Activated CD8-positive, alpha-beta T cell treated with anti-CD3 and anti-CD28 coated beads for 36 hours (primary cell): ENCODE measurements around the gene UBXN2A. TPM values are rescaled to one million over a fixed set of nuclear protein-coding genes. Genes with fewer than 3 reads are reported as not detected.
A peak's percentile ranks its signal among the peaks of the same experiment; 100 is the strongest.
"Not testable (repeated sequence)": the region's sequence is repeated elsewhere in the genome, so short reads cannot be mapped to it uniquely, and the experiment has no call there.

Experiments used
- ATAC-seq: fragments of 200-7000 bp; cut with Tn5 transposase; one replicate; pipeline ENCODE4 v1.10.0; 2021; ENCODE audit warnings: mild to moderate bottlenecking, moderate library complexity
- CTCF ChIA-PET: fragments of 350-600 bp; sonication (Branson Sonifier 250); formaldehyde crosslinking; loops from one replicate; lab custom pipeline; 2021; ENCODE audit warnings: antibody characterized with exemption; lab: Charles Lee
- POLR2A ChIA-PET: fragments of 350-600 bp; sonication (Branson Sonifier 250); formaldehyde crosslinking; loops from one replicate; lab custom pipeline; 2021; ENCODE audit warnings: antibody characterized with exemption; lab: Charles Lee
- DNase-seq: peaks from one replicate; pipeline ENCODE4 v3.0.0-alpha.2; 2020
- H3K27ac Mint-ChIP-seq: one replicate; pipeline ENCODE4 v1.8.0; 2021; ENCODE audit warnings: mild to moderate bottlenecking, mixed read lengths
- H3K27me3 Mint-ChIP-seq: one replicate; pipeline ENCODE4 v1.8.0; 2021; ENCODE audit warnings: mixed read lengths
- H3K36me3 Mint-ChIP-seq: one replicate; pipeline ENCODE4 v1.8.0; 2021; ENCODE audit warnings: low read depth, mixed read lengths
- H3K4me1 Mint-ChIP-seq: one replicate; pipeline ENCODE4 v1.8.0; 2021; ENCODE audit warnings: low read depth, mixed read lengths
- H3K4me3 Mint-ChIP-seq: one replicate; pipeline ENCODE4 v1.8.0; 2021; ENCODE audit warnings: mild to moderate bottlenecking, moderate library complexity, mixed read lengths
- H3K9me3 Mint-ChIP-seq: one replicate; pipeline ENCODE4 v1.8.0; 2021; ENCODE audit warnings: mixed read lengths
- CTCF ChIP-seq: fragments of 200-600 bp; IDR thresholded peaks from one replicate; pipeline ENCODE4 v1.8.0; 2022; ENCODE audit warnings: antibody characterized with exemption, mild to moderate bottlenecking
- intact Hi-C: fragments of 100-400 bp; cut with micrococcal nuclease; formaldehyde crosslinking; loops from one replicate; pipeline ENCODE4 v1.10.0; 2022
- total RNA-seq, 2 experiments: library from RNA; stranded (reverse); gene quantifications; one replicate each; pipeline ENCODE4 v1.2.3, GENCODE V29; 2021

The UBXN2A gene
- total RNA-seq, 2 experiments from 2014 or later: 11.1 to 11.2 TPM

- Mint-ChIP-seq H3K4me3 (no peak overlapping the region), H3K36me3 (peaks cover 28% of the 10 kb centered on the region), H3K27me3 (no peaks in the 10 kb centered on the region), H3K9me3 (no peaks in the 10 kb centered on the region), H3K27ac (no peak overlapping the region), H3K4me1 (peaks cover 24% of the 10 kb centered on the region)
- POLR2A ChIA-PET: interaction anchor here (0.7 kb wide), 1 partner anchor 241 kb away, joined by 3 read pairs; no protein-coding TSS in a partner anchor
- CTCF ChIA-PET: no interaction called here
- TF ChIP-seq CTCF: no peak
- no peak for DNase-seq
- intact Hi-C loops: no loop called here
- ATAC-seq: no peak
Observed at GRCh38 chr2:24038786-24039499, 98.7 kb downstream of the UBXN2A start.

GRCh38 chr2:24040511-24040910, 100.2 kb downstream of the UBXN2A start:
- Mint-ChIP-seq H3K27me3 (no peaks in the 10 kb centered on the region), H3K4me3 (no peak overlapping the region), H3K27ac (no peak overlapping the region), H3K9me3 (no peaks in the 10 kb centered on the region), H3K4me1 (peaks cover 24% of the 10 kb centered on the region), H3K36me3 (peaks cover 28% of the 10 kb centered on the region)
- intact Hi-C loops: no loop called here
- DNase-seq (no peak), ATAC-seq (no peak)
- POLR2A ChIA-PET: no interaction called here
- CTCF ChIA-PET: interaction anchor here (1.5 kb wide), 1 partner anchor 43 kb away, joined by 3 read pairs; no protein-coding TSS in a partner anchor
- no peak for TF ChIP-seq CTCF

GRCh38 chr2:24043133-24043532, 102.9 kb downstream of the UBXN2A start:
- POLR2A ChIA-PET, H3K9me3 Mint-ChIP-seq, H3K27ac Mint-ChIP-seq, CTCF ChIA-PET, intact Hi-C loops, H3K4me3 Mint-ChIP-seq, DNase-seq, ATAC-seq, H3K27me3 Mint-ChIP-seq: not testable (repeated sequence)
- peaks cover 25% of the 10 kb centered on the region for H3K4me1 Mint-ChIP-seq
- peaks cover 17% of the 10 kb centered on the region for H3K36me3 Mint-ChIP-seq

GRCh38 chr2:24045511-24046508, 105.5 kb downstream of the UBXN2A start:
- Mint-ChIP-seq H3K4me3 (peak overlapping the region; percentile 96), H3K9me3 (no peaks in the 10 kb centered on the region), H3K4me1 (peaks cover 25% of the 10 kb centered on the region), H3K27ac (no peak overlapping the region), H3K36me3 (no peaks in the 10 kb centered on the region), H3K27me3 (no peaks in the 10 kb centered on the region)
- intact Hi-C loops: no loop called here
- no peak for TF ChIP-seq CTCF
- ATAC-seq (no peak), DNase-seq (no peak)
- ChIA-PET POLR2A (interaction anchor here (0.7 to 1.5 kb wide), 2 partner anchors 31 to 227 kb away, joined by 3 read pairs; partner anchors contain the start of gene SF3B6), CTCF (interaction anchor here (2.3 kb wide), 1 partner anchor 38 kb away, joined by 17 read pairs; the partner anchor contains the start of gene TP53I3)

GRCh38 chr2:24046599-24046929, 106.3 kb downstream of the UBXN2A start:
- H3K27me3 Mint-ChIP-seq: no peaks in the 10 kb centered on the region
- intact Hi-C loops: no loop called here
- H3K4me3 Mint-ChIP-seq: peak overlapping the region; percentile 96
- no peaks in the 10 kb centered on the region for H3K36me3 Mint-ChIP-seq
- DNase-seq (no peak), ATAC-seq (no peak)
- no peak for TF ChIP-seq CTCF
- ChIA-PET CTCF (interaction anchor here (1.0 to 2.3 kb wide), 3 partner anchors 15 to 106 kb away, joined by 4 to 17 read pairs (median 5); partner anchors contain the start of genes TP53I3 and UBXN2A), POLR2A (interaction anchor here (0.6 to 1.8 kb wide), 7 partner anchors 12 to 228 kb away, joined by 3 to 10 read pairs (median 5); partner anchors contain the start of genes ATAD2B, SF3B6 and UBXN2A)
- H3K27ac Mint-ChIP-seq: peak overlapping the region; percentile 90
- no peaks in the 10 kb centered on the region for H3K9me3 Mint-ChIP-seq
- H3K4me1 Mint-ChIP-seq: peaks cover 25% of the 10 kb centered on the region
